GM19023 (cell line): ENCODE measurements around the gene EPAS1.

Source experiments
- ATAC-seq: cut with Tn5 transposase; IDR thresholded peaks from one replicate; pipeline ENCODE4 v1.9.1; 2021; ENCODE audit warnings: mild to moderate bottlenecking, moderate library complexity; ENCODE audit not compliant: unreplicated experiment

Gene EPAS1

GRCh38 chr2:46273225-46273863, 23.9 kb upstream of the EPAS1 start:
- no peak for ATAC-seq

GRCh38 chr2:46273919-46274318, 23.3 kb upstream of the EPAS1 start:
- ATAC-seq, result no peak

- no peak for ATAC-seq
Observed at GRCh38 chr2:46274586-46274985, 22.6 kb upstream of the EPAS1 start.

GRCh38 chr2:46275995-46276394, 21.2 kb upstream of the EPAS1 start:
- ATAC-seq, result no peak

- ATAC-seq, result no peak
Observed at GRCh38 chr2:46276642-46277041, 20.6 kb upstream of the EPAS1 start.

GRCh38 chr2:46277431-46278190, 19.6 kb upstream of the EPAS1 start:
- no peak for ATAC-seq

GRCh38 chr2:46278952-46279351, 18.3 kb upstream of the EPAS1 start:
- no peak for ATAC-seq

- ATAC-seq, result no peak
Observed at GRCh38 chr2:46281939-46282338, 15.3 kb upstream of the EPAS1 start.

- ATAC-seq, result no peak
Observed at GRCh38 chr2:46283693-46284092, 13.5 kb upstream of the EPAS1 start.

GRCh38 chr2:46284260-46284659, 12.9 kb upstream of the EPAS1 start:
- no peak for ATAC-seq

- no peak for ATAC-seq
Observed at GRCh38 chr2:46284796-46285195, 12.4 kb upstream of the EPAS1 start.

GRCh38 chr2:46286715-46287114, 10.5 kb upstream of the EPAS1 start:
- ATAC-seq, result no peak

- ATAC-seq, result no peak
Observed at GRCh38 chr2:46290078-46290477, 7.1 kb upstream of the EPAS1 start.

- ATAC-seq, result no peak
Observed at GRCh38 chr2:46293466-46293865, 3.7 kb upstream of the EPAS1 start.

GRCh38 chr2:46294176-46294836, 2.9 kb upstream of the EPAS1 start:
- no peak for ATAC-seq

- no peak for ATAC-seq
Observed at GRCh38 chr2:46296216-46296839, 879 bp upstream of the EPAS1 start.

- peak; percentile 35 for ATAC-seq
Observed at GRCh38 chr2:46297546-46298271, 502 bp downstream of the EPAS1 start.

GRCh38 chr2:46298272-46298521, 990 bp downstream of the EPAS1 start:
- ATAC-seq, result no peak

GRCh38 chr2:46298522-46299353, 1.5 kb downstream of the EPAS1 start:
- no peak for ATAC-seq
